Fibroblast of the aortic adventitia (primary cell): Measurements from ENCODE around the gene USP31. TPM values are rescaled to one million over a fixed set of nuclear protein-coding genes. Genes with fewer than 3 reads are reported as not detected.

Experiments
- DNase-seq: peaks from one replicate; pipeline ENCODE4 v3.0.0-alpha.2; 2010; ENCODE audit warnings: low read depth
- H3K4me3 ChIP-seq: 2 replicates; pipeline ENCODE4 v1.5.1; 2011; ENCODE audit warnings: low read depth, mild to moderate bottlenecking, control low read depth, low read length, moderate library complexity
- total RNA-seq: library from RNA; depleted of rRNA; stranded (reverse); fragments of >200 nt; gene quantifications from 2 replicates; pipeline ENCODE4 v1.2.3, GENCODE V29; 2012; ENCODE audit warnings: low replicate concordance
- TF ChIP-seq, protein P1 (sequence below): IDR thresholded peaks from 2 replicates; pipeline ENCODE4 v1.5.1; 2011; ENCODE audit warnings: mild to moderate bottlenecking, low read length, control low read depth, inconsistent platforms; ENCODE audit not compliant: insufficient read depth

Gene USP31, protein sequence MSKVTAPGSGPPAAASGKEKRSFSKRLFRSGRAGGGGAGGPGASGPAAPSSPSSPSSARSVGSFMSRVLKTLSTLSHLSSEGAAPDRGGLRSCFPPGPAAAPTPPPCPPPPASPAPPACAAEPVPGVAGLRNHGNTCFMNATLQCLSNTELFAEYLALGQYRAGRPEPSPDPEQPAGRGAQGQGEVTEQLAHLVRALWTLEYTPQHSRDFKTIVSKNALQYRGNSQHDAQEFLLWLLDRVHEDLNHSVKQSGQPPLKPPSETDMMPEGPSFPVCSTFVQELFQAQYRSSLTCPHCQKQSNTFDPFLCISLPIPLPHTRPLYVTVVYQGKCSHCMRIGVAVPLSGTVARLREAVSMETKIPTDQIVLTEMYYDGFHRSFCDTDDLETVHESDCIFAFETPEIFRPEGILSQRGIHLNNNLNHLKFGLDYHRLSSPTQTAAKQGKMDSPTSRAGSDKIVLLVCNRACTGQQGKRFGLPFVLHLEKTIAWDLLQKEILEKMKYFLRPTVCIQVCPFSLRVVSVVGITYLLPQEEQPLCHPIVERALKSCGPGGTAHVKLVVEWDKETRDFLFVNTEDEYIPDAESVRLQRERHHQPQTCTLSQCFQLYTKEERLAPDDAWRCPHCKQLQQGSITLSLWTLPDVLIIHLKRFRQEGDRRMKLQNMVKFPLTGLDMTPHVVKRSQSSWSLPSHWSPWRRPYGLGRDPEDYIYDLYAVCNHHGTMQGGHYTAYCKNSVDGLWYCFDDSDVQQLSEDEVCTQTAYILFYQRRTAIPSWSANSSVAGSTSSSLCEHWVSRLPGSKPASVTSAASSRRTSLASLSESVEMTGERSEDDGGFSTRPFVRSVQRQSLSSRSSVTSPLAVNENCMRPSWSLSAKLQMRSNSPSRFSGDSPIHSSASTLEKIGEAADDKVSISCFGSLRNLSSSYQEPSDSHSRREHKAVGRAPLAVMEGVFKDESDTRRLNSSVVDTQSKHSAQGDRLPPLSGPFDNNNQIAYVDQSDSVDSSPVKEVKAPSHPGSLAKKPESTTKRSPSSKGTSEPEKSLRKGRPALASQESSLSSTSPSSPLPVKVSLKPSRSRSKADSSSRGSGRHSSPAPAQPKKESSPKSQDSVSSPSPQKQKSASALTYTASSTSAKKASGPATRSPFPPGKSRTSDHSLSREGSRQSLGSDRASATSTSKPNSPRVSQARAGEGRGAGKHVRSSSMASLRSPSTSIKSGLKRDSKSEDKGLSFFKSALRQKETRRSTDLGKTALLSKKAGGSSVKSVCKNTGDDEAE (N-terminal part only)
- total RNA-seq = 5.2 and 9.0 TPM in 2 replicates

DNA sequence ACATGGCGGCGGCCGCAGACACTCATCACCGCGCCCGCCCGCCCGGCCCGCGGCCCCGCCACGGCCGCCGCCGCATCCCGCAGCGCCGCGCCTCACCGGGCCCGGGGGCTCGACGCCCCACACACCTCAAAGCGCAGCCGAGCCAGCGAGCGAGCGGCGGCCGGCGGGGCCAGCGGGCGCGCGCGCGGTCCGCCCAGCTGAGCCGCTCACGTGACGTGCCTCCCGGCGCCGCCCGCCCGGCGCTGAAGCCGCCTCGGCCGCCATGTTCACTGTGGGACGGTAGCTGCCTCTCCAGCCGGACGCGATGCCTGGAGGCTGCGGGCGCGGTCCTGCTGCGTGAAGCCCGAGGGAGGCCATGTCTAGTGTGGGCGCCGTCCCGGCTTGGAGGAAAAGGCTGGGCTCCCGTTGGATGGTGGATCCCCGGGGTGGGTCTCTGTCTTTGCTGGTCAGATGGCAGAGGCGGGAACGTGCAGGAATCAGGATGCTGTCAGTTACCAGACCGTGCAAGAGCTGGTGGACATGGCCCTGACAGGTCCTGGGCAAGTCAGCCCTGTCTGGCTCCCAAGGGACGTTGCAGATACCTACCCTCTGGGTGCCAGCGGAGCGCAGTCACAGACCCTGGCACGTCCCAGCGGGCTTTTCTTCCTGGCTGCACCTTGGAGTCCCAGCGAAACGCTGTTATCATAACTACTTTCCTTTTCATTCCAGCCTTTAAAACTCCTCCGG, at the start of gene USP31:
TSS of gene USP31 (minus strand) at position 186 of the 726 bp plus-strand sequence. CDS start at position 4, 182 bp downstream.
- DNase-seq = peak; percentile 91
- H3K4me3 ChIP-seq = peak within 1 kb of the TSS; percentile 85
- TF ChIP-seq, protein P1, sequence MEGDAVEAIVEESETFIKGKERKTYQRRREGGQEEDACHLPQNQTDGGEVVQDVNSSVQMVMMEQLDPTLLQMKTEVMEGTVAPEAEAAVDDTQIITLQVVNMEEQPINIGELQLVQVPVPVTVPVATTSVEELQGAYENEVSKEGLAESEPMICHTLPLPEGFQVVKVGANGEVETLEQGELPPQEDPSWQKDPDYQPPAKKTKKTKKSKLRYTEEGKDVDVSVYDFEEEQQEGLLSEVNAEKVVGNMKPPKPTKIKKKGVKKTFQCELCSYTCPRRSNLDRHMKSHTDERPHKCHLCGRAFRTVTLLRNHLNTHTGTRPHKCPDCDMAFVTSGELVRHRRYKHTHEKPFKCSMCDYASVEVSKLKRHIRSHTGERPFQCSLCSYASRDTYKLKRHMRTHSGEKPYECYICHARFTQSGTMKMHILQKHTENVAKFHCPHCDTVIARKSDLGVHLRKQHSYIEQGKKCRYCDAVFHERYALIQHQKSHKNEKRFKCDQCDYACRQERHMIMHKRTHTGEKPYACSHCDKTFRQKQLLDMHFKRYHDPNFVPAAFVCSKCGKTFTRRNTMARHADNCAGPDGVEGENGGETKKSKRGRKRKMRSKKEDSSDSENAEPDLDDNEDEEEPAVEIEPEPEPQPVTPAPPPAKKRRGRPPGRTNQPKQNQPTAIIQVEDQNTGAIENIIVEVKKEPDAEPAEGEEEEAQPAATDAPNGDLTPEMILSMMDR = no peak

DNA sequence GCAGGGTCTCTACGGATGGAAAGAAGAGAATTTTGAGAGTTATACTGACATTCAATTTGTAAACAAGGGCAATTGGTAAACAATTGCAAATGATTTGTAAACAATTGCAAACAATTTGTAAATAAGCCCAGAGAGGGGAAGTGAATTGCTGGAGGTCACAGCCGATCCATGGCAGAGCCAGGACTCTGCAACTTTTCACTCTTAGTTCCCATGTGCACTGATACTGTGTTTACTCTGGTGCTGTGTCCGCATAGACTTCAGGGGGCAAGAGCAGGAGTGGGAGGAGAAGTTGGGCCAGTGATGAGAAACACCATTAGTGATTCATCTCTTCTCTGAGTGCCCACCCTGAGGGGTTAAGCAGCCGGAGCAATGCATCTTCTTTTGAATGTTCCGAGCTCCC, 47.3 kb upstream of the USP31 start:
- TF ChIP-seq, protein P1 = no peak
- H3K4me3 ChIP-seq = no peak overlapping the region
- no peak for DNase-seq

DNA sequence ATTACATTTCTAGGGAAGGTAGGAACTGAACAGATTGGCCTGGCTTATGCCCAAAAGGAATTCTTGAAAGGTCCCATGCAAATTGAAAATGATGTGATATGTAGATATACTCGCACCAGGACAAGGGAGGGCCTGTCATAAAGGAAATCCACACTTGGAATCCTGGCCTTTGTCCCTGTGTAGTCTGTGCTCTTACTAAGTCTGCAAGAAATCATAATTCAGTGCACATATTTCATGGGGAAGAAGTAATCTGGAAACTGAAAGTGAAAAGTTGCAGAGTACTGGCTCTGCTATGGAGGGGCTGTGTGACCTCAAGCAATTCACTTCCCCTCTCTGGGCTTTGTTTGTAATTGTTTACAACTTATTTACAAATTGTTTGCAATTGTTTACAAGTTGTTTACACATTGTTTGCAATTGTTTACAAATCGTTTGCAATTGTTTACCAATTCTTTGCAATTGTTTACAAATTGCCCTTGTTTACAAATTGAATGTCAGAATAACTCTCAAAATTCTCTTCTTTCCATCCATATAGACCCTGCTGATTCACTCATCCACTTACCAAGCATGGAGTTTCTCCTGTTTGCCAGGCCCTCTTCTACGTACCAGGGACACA, 46.2 kb upstream of the USP31 start:
- TF ChIP-seq, protein P1 = no peak
- DNase-seq = no peak
- H3K4me3 ChIP-seq = no peak overlapping the region

DNA sequence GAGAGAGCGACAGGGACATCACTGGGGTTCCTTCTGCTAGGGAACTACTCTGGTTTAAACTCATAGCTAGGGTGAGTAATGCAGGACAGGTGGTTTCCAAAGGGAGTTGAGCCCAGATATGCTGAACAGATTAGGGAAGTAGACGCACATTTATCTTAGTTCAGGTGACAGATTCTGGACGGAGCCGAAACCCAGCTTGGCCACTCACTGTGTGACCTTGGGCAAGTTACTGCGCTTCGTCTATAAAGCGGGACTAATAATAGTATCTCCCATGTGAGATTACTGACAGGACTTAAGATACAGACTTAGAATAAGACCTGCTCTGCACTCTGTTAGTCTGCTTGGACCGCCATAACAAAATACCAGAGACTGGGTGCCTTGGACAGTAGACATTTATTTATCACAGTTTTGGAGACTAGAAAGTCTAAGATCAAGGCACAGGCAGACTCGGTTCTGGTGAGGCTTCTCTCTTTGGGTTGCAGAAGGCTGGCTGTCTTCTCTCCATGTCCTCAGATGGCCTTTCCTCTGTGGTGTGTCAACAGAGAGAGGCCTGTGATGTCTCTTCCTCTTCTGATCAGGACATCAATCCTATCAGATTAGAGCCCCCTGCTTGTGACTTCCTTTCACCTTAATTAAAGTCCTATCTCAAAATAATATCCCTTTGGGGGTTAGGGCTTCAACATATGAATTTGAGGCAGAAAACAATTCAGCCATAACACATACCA, 45.4 kb upstream of the USP31 start:
- TF ChIP-seq, protein P1 = no peak
- no peak overlapping the region for H3K4me3 ChIP-seq
- DNase-seq = no peak

DNA sequence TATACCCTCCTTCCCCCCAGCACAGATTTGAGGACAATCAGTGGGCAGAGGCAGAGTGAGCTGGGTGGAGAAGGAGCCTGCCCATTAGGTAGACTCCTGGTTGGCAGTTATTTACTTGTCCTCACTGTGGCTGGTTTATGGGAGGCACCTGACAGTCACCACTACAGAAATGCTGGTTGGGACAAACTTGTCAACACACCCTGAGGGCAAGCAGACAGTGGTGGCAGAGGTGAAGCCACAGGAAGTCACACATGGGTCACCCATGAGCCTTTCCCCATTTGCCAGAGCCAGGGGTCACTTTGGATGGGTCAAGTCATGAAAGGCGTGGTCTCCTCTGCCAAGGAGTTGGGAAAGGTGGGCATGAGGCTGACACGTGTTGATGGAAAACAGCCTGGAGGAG, 39.7 kb upstream of the USP31 start:
- DNase-seq = no peak
- TF ChIP-seq, protein P1 = no peak
- no peak overlapping the region for H3K4me3 ChIP-seq
